Prostate gland (tissue), 2 donors: ENCODE measurements around the gene PADI6.

ENCODE experiments used
- POLR2A ChIP-seq: fragments of 450-650 bp; IDR thresholded peaks from one replicate; pipeline ENCODE4 v1.6.1; 2016; ENCODE audit warnings: antibody characterized with exemption, mild to moderate bottlenecking
- TF ChIP-seq, protein P1 (sequence below), 4 experiments: fragments of 200-600 bp in 2 of 4; fragments of 450-650 bp in 2 of 4; sonication (generic) in 2 of 4; IDR thresholded peaks; 1 replicate in 3 of 4; 2 replicates in 1 of 4; pipeline ENCODE4 v1.5.1; 2016 to 2019; ENCODE audit warnings: antibody characterized with exemption in 4 of 4, mild to moderate bottlenecking in 2 of 4, moderate library complexity in 2 of 4

DNA sequence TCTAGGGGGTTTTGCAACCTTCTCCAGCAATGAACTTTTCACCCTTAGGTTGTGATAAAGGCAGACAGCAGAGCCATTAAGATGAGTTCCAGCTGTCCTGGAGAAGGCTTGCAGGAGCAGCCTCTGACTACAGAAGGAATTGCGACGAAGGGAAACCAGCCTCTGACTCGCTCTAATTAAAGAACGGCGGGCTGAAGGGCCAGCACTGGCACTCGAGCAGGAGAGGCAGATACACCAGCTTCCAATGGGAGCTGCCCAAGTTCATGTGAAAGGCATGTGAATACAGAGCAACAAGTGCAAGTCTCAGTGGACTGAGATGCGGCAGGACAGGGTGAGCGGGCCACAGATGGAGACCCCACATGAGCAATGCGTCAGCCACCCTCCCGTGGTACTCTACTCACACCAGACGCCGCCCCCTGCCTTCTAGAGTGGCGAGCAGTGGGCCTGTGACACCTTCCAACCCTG is 51.8 kb downstream of the PADI6 start:
- TF ChIP-seq, protein P1, sequence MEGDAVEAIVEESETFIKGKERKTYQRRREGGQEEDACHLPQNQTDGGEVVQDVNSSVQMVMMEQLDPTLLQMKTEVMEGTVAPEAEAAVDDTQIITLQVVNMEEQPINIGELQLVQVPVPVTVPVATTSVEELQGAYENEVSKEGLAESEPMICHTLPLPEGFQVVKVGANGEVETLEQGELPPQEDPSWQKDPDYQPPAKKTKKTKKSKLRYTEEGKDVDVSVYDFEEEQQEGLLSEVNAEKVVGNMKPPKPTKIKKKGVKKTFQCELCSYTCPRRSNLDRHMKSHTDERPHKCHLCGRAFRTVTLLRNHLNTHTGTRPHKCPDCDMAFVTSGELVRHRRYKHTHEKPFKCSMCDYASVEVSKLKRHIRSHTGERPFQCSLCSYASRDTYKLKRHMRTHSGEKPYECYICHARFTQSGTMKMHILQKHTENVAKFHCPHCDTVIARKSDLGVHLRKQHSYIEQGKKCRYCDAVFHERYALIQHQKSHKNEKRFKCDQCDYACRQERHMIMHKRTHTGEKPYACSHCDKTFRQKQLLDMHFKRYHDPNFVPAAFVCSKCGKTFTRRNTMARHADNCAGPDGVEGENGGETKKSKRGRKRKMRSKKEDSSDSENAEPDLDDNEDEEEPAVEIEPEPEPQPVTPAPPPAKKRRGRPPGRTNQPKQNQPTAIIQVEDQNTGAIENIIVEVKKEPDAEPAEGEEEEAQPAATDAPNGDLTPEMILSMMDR (IDR thresholded peaks at IDR 0.05): no peak
- TF ChIP-seq POLR2A: no peak
